ENCODE results near the gene AP3S2. TPM values are rescaled to one million over a fixed set of nuclear protein-coding genes. Genes with fewer than 3 reads are reported as not detected.

AP3S2 gene
- total and polyA plus RNA-seq, 2 of the 13 experiments (the other 11 are each of a cell fraction or from before 2014, with no cell fraction given), result 17.6 to 44.4 TPM

DNA sequence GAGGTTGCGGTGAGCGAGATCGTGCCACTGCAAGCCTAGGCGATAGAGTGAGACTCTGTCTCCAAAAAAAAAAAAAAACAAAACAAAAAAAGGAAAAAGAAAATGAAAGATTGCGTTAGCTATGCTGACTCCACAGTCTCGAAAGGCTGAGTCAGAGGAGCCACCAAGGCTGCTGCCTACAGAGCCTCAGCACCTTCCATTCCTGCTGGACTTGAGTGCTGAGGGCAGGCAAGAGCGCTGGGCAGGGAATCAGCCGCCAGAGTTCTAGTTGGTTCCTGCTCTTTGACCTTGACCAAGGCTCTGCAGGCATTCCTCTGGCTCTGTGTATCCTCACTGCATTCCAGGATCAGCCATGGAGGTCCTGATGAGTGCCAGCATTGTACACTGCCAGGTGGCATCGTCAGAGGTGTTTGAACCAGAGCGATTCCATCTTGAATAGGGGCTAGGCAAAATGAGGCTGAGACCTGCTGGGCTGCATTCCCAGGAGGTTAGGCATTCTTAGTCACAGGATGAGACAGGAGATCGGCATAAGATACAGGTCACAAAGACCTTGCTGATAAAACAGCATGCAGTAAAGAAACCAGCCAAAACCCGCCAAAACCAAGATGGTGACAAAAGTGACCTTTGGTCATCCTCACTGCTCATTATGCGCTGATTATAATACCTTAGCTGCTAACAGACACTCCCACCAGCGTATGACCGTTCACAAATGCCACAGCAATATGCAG is 111.7 kb downstream of the AP3S2 start (continued):
- TF ChIP-seq POLR2AphosphoS2 (IDR thresholded peaks at IDR 0.05; ENCODE audit: low read depth, low read length), result no peak
- no peak for TF ChIP-seq POLR2A (IDR thresholded peaks at IDR 0.05; ENCODE audit: insufficient read depth in 1 of 2, low read depth in 2 of 2, low read length in 2 of 2)
- no peak for TF ChIP-seq HIVEP1 (CRISPR knock-in tag; IDR thresholded peaks at IDR 0.05)
- peak; percentile 90 for TF ChIP-seq BCL6 (CRISPR knock-in tag; IDR thresholded peaks at IDR 0.05)
- TF ChIP-seq FOXC1 (CRISPR knock-in tag; IDR thresholded peaks at IDR 0.05; ENCODE audit: borderline replicate concordance), result no peak
- no peak for TF ChIP-seq ZNF792 (CRISPR knock-in tag; IDR thresholded peaks at IDR 0.05)
- TF ChIP-seq KAT8 (CRISPR knock-in tag; IDR thresholded peaks at IDR 0.05), result no peak
- no peak for TF ChIP-seq SNAI1 (CRISPR knock-in tag; IDR thresholded peaks at IDR 0.05; ENCODE audit: borderline replicate concordance)
- no peak for TF ChIP-seq TBX3 (IDR thresholded peaks at IDR 0.05; ENCODE audit: borderline replicate concordance)
- TF ChIP-seq RBAK (CRISPR knock-in tag; IDR thresholded peaks at IDR 0.05), result no peak
- no peak for TF ChIP-seq ZNF703 (CRISPR knock-in tag; IDR thresholded peaks at IDR 0.05; ENCODE audit: borderline replicate concordance)
- TF ChIP-seq FOSL1 (CRISPR knock-in tag; IDR thresholded peaks at IDR 0.05; ENCODE audit: borderline replicate concordance), result no peak
- no peak for TF ChIP-seq KDM1A (CRISPR knock-in tag; IDR thresholded peaks at IDR 0.05)
- 0 out of 2 replicates have a peak, but pooled peaks have one; percentile 56 for TF ChIP-seq HNRNPL (IDR thresholded peaks at IDR 0.05; ENCODE audit: low read depth, low read length)
- peak; percentile 46; the same call in 1 of the 2 replicates for TF ChIP-seq ZSCAN31 (CRISPR knock-in tag; IDR thresholded peaks at IDR 0.05; ENCODE audit: low read depth)
- TF ChIP-seq MED13 (CRISPR knock-in tag; IDR thresholded peaks at IDR 0.05), result no peak
- no peak for TF ChIP-seq XRCC5 (optimal IDR thresholded peaks at IDR 0.05; ENCODE audit: low read length)
- no peak for TF ChIP-seq ZBED4 (CRISPR knock-in tag; IDR thresholded peaks at IDR 0.05; ENCODE audit: borderline replicate concordance)
- peak; percentile 40; the same call in 1 of the 2 replicates for TF ChIP-seq FOSL2 (CRISPR knock-in tag; IDR thresholded peaks at IDR 0.05)
- TF ChIP-seq, protein P1, sequence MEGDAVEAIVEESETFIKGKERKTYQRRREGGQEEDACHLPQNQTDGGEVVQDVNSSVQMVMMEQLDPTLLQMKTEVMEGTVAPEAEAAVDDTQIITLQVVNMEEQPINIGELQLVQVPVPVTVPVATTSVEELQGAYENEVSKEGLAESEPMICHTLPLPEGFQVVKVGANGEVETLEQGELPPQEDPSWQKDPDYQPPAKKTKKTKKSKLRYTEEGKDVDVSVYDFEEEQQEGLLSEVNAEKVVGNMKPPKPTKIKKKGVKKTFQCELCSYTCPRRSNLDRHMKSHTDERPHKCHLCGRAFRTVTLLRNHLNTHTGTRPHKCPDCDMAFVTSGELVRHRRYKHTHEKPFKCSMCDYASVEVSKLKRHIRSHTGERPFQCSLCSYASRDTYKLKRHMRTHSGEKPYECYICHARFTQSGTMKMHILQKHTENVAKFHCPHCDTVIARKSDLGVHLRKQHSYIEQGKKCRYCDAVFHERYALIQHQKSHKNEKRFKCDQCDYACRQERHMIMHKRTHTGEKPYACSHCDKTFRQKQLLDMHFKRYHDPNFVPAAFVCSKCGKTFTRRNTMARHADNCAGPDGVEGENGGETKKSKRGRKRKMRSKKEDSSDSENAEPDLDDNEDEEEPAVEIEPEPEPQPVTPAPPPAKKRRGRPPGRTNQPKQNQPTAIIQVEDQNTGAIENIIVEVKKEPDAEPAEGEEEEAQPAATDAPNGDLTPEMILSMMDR (CRISPR knock-in tag; IDR thresholded peaks at IDR 0.05), result no peak
- no peak for TF ChIP-seq ZKSCAN8 (CRISPR knock-in tag; IDR thresholded peaks at IDR 0.05; ENCODE audit: borderline replicate concordance)
- no peak for TF ChIP-seq KLF16 (CRISPR knock-in tag; IDR thresholded peaks at IDR 0.05)
- TF ChIP-seq ZNF75D (CRISPR knock-in tag; IDR thresholded peaks at IDR 0.05; ENCODE audit: borderline replicate concordance), result no peak
- TF ChIP-seq CBFB (CRISPR knock-in tag; IDR thresholded peaks at IDR 0.05), result no peak
- TF ChIP-seq GRHL1 (CRISPR knock-in tag; conservative IDR thresholded peaks at IDR 0.05), result no peak

Measured in HepG2 (cell line).